Endothelial cell of umbilical vein (primary cell): ENCODE measurements around the gene FBLN2. TPM values are rescaled to one million over a fixed set of nuclear protein-coding genes. Genes with fewer than 3 reads are reported as not detected.

Experiments
- BruUV-seq: library from RNA; stranded (reverse); fragments of 400-500 nt; replicated peaks from 2 replicates; lab custom pipeline; 2021; lab: Mats Ljungman, UMichigan
- CTCF ChIA-PET: fragments of 300-600, 350-600 bp; sonication (Branson Sonifier 250); formaldehyde crosslinking; loops from one replicate; lab custom pipeline; 2021; ENCODE audit warnings: antibody characterized with exemption, inconsistent platforms; lab: Charles Lee
- POLR2A ChIA-PET: fragments of 300-600, 350-600 bp; sonication (Branson Sonifier 250); formaldehyde crosslinking; loops from one replicate; lab custom pipeline; 2021; ENCODE audit warnings: antibody characterized with exemption, inconsistent platforms; lab: Charles Lee
- DNase-seq: peaks from one replicate; pipeline ENCODE4 v3.0.0-alpha.2; 2011; ENCODE audit warnings: low read depth, low spot score
- FAIRE-seq: peaks from 2 replicates; lab custom pipeline; 2011; peaks lifted over from hg19 to GRCh38; lab: Jason Lieb, UNC
- H2AFZ ChIP-seq: 2 replicates; pipeline ENCODE4 v1.6.0; 2012; ENCODE audit warnings: low read depth, low read length, control low read depth, inconsistent platforms
- H3K27ac ChIP-seq: 2 replicates; pipeline ENCODE4 v1.5.1; 2011; ENCODE audit warnings: low read depth, mild to moderate bottlenecking, control low read depth, low read length, moderate library complexity; ENCODE audit not compliant: insufficient read depth
- H3K27me3 ChIP-seq, 2 experiments: 2 replicates each; pipeline versions ENCODE4 v1.6.0 to v1.6.1; 2011; ENCODE audit warnings: low read length in 2 of 2, mixed read lengths in 1 of 2; ENCODE audit not compliant: control insufficient read depth in 2 of 2, insufficient read depth in 2 of 2
- H3K36me3 ChIP-seq, 2 experiments: 2 replicates in 1 of 2; 3 replicates in 1 of 2; pipeline ENCODE4 v1.5.1; 2011; ENCODE audit warnings: low read length in 2 of 2, mild to moderate bottlenecking in 1 of 2, moderate library complexity in 1 of 2; ENCODE audit not compliant: control insufficient read depth in 2 of 2, insufficient read depth in 2 of 2; ENCODE audit errors: extremely low read depth in 1 of 2
- H3K4me1 ChIP-seq: 3 replicates; pipeline ENCODE4 v1.5.1; 2011; ENCODE audit warnings: mild to moderate bottlenecking, low read length; ENCODE audit not compliant: control insufficient read depth, insufficient read depth; ENCODE audit errors: extremely low read depth
- H3K4me2 ChIP-seq: 2 replicates; pipeline ENCODE4 v1.6.1; 2011; ENCODE audit warnings: low read length, control low read depth, mixed read lengths; ENCODE audit not compliant: insufficient read depth
- H3K4me3 ChIP-seq, 3 experiments: fragments of 200-600 bp in 1 of 3; sonication (generic), shearing (Covaris generic) in 1 of 3; replicated peaks in 1 of 3; 2 replicates each; pipeline ENCODE4 v1.5.1; 2011 to 2016; ENCODE audit warnings: control low read depth in 3 of 3, low read length in 3 of 3, mild to moderate bottlenecking in 2 of 3, inconsistent platforms in 1 of 3, low read depth in 1 of 3, moderate library complexity in 1 of 3; ENCODE audit not compliant: insufficient read depth in 1 of 3
- H3K79me2 ChIP-seq: 2 replicates; pipeline ENCODE4 v1.6.0; 2012; ENCODE audit warnings: low read length, inconsistent platforms; ENCODE audit not compliant: control insufficient read depth, insufficient read depth
- H3K9ac ChIP-seq: replicated peaks from 2 replicates; pipeline ENCODE3; 2011; ENCODE audit warnings: low read length, control low read depth; ENCODE audit not compliant: insufficient read depth; ENCODE audit errors: extremely low read depth
- H3K9me1 ChIP-seq: replicated peaks from 3 replicates; pipeline ENCODE4 v1.6.0; 2011; ENCODE audit warnings: mild to moderate bottlenecking, low read length; ENCODE audit not compliant: control insufficient read depth, insufficient read depth; ENCODE audit errors: extremely low read depth
- H3K9me3 ChIP-seq: replicated peaks from 2 replicates; pipeline ENCODE4 v1.5.1; 2012; ENCODE audit warnings: low read length, inconsistent platforms; ENCODE audit not compliant: control insufficient read depth, insufficient read depth
- H4K20me1 ChIP-seq: replicated peaks from 2 replicates; pipeline ENCODE3; 2011; ENCODE audit warnings: mild to moderate bottlenecking, low read length; ENCODE audit not compliant: control insufficient read depth, insufficient read depth; ENCODE audit errors: extremely low read depth
- CTCF ChIP-seq, 2 donors: IDR thresholded peaks; 1 replicate in 1 of 2; 2 replicates in 1 of 2; pipeline ENCODE4 v1.5.1; 2011; ENCODE audit warnings: low read length in 2 of 2, mild to moderate bottlenecking in 2 of 2, moderate library complexity in 2 of 2, control low read depth in 1 of 2, inconsistent platforms in 1 of 2, low read depth in 1 of 2; ENCODE audit not compliant: insufficient read depth in 1 of 2; ENCODE audit errors: extremely low read depth in 1 of 2
- EZH2 ChIP-seq: IDR thresholded peaks from 2 replicates; pipeline ENCODE4 v1.6.1; 2012; ENCODE audit warnings: borderline replicate concordance, low read depth, mild to moderate bottlenecking, moderate library complexity, low read length, inconsistent platforms; ENCODE audit not compliant: severe bottlenecking
- FOS ChIP-seq: IDR thresholded peaks from 2 replicates; pipeline ENCODE4 v1.6.1; 2011; ENCODE audit warnings: mild to moderate bottlenecking, low read length, moderate library complexity, borderline replicate concordance; ENCODE audit not compliant: insufficient read depth
- GATA2 ChIP-seq: IDR thresholded peaks from 2 replicates; pipeline ENCODE4 v1.7.0; 2011; ENCODE audit warnings: low read depth, mild to moderate bottlenecking, moderate library complexity, mixed read lengths, low read length; ENCODE audit not compliant: insufficient read length, insufficient read depth
- JUN ChIP-seq: IDR thresholded peaks from 2 replicates; pipeline ENCODE4 v1.6.1; 2011; ENCODE audit warnings: borderline replicate concordance, low read depth; ENCODE audit not compliant: insufficient read length, insufficient read depth
- MYC ChIP-seq: IDR thresholded peaks from one replicate; pipeline ENCODE4 v1.6.1; 2011; ENCODE audit warnings: mild to moderate bottlenecking, low read depth, low read length
- POLR2A ChIP-seq: IDR thresholded peaks from 2 replicates; pipeline ENCODE4 v1.6.1; 2012; ENCODE audit warnings: low read depth, mild to moderate bottlenecking, control low read depth, low read length
- POLR2AphosphoS5 ChIP-seq: IDR thresholded peaks from 2 replicates; pipeline ENCODE4 v1.6.1; 2012; ENCODE audit warnings: low read depth, mild to moderate bottlenecking, control low read depth, low read length, moderate library complexity; ENCODE audit not compliant: insufficient read depth
- dilution Hi-C: fragments of 300-500 bp; cut with MboI; formaldehyde crosslinking; loops from one replicate; pipeline ENCODE4 v1.15.0; 2019; ENCODE audit warnings: low sequenced_read_pairs; ENCODE audit not compliant: extremely low pct_ligation_motif_present
- intact Hi-C: fragments of 100-400 bp; cut with micrococcal nuclease; formaldehyde crosslinking; loops from one replicate; pipeline ENCODE4 v1.10.0; 2022
- polyA plus RNA-seq, 4 experiments: library from polyadenylated mRNA; depleted of rRNA in 3 of 4; stranded (reverse) in 3 of 4; unstranded in 1 of 4; fragments of >200 nt; gene quantifications; 2 replicates each; pipeline versions ENCODE4 v1.2.1 to v1.2.3, GENCODE V29; 2011 to 2012; ENCODE audit warnings: missing spikeins in 1 of 4
- total RNA-seq: library from RNA; stranded (reverse); gene quantifications from 2 replicates; pipeline ENCODE4 v1.2.3, GENCODE V29; 2021
- TF ChIP-seq, protein P1 (sequence below): IDR thresholded peaks from 2 replicates; pipeline ENCODE4 v1.6.1; 2011; ENCODE audit not compliant: insufficient read depth, insufficient read length

FBLN2 gene
- total and polyA plus RNA-seq, 2 donors (not counting 3 experiments of a cell fraction or from before 2014, with no cell fraction given), result 1.4 to 1.9 TPM

DNA sequence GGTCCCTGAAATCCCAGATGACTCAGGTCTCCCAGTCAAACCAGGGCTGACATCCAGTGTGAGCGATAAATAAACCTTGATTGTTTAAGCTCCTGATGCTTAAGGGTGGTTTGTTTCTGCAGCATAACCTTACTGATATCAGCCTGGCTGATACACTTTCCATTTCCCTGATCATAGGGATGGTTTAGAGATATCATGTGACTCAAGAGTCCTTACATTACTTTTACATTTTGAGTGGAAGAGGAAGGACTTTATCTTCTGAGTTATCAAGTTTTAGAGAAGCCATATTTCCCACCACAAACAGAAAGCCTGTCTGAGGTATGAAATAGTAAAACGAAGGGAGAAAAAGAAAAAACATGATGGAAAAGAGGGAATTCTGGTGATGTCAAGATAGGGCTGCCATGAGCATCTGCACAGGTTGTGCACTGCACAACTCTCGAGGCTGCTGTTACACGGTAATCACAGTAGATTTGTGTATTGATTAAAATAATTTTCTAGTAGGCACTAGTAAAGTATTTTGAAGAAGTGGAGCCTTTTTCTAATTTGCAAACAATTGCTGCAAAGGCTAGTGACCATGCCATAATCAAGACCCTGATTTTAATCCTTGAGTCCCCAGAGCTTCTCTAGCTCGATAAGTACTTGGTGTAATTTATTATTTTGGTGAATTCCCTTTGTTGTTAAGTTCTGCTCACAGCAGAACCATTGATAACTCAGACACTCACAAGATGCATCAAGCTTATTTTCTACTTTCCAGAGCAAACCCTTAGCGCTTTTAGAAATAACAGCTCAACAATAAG lies 34.1 kb upstream of the FBLN2 start:
- H3K4me1 ChIP-seq, result no peaks in the 10 kb centered on the region

More for the DNA sequence above, 34.1 kb upstream of the FBLN2 start:
- ChIA-PET POLR2A (no interaction called here), CTCF (interaction anchor here (1.0 to 2.2 kb wide), 5 partner anchors 14 to 135 kb away, joined by 3 to 11 read pairs (median 4); partner anchors contain the start of gene HDAC11)
- no TSS peak for BruUV-seq
- Histone ChIP-seq H3K9ac (no peak overlapping the region), H3K9me3 (no peaks in the 10 kb centered on the region), H3K4me2 (no peak overlapping the region), H4K20me1 (no peaks in the 10 kb centered on the region), H3K79me2 (no peaks in the 10 kb centered on the region), H2AFZ (no peak overlapping the region), H3K27me3 (no peaks in the 10 kb centered on the region), H3K9me1 (no peaks in the 10 kb centered on the region), H3K4me3 (no peak overlapping the region), H3K36me3 (no peaks in the 10 kb centered on the region), H3K27ac (no peak overlapping the region)
- intact Hi-C loops, result no loop called here
- no peak for DNase-seq
- no peak for FAIRE-seq
- dilution Hi-C loops, result no loop called here
- TF ChIP-seq CTCF (IDR thresholded peaks at IDR 0.05; ENCODE audit: extremely low read depth in 1 of 2, insufficient read depth in 1 of 2, low read depth in 1 of 2, low read length in 2 of 2) (no peak), POLR2A (no peak), GATA2 (no peak), EZH2 (no peak), JUN (no peak), FOS (no peak), MYC (no peak), POLR2AphosphoS5 (no peak)
- TF ChIP-seq, protein P1, sequence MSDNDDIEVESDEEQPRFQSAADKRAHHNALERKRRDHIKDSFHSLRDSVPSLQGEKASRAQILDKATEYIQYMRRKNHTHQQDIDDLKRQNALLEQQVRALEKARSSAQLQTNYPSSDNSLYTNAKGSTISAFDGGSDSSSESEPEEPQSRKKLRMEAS, result no peak
